Superior temporal gyrus (tissue), 1 donor: ENCODE data around the gene CREM.
A peak's percentile ranks its signal among the peaks of the same experiment; 100 is the strongest.

Experiments
- DNase-seq: peaks from one replicate; pipeline ENCODE4 v3.0.0-alpha.2; 2016; ENCODE audit errors: extremely low spot score

Gene CREM

GRCh38 chr10:35219891-35220890, 93.5 kb downstream of the CREM start:
- DNase-seq = no peak

GRCh38 chr10:35223016-35223415, 96.4 kb downstream of the CREM start:
- no peak for DNase-seq

GRCh38 chr10:35224045-35224740, 97.5 kb downstream of the CREM start:
- no peak for DNase-seq

GRCh38 chr10:35225204-35225603, 98.6 kb downstream of the CREM start:
- no peak for DNase-seq

- DNase-seq = no peak
Observed at GRCh38 chr10:35226507-35226906, 99.9 kb downstream of the CREM start.

- DNase-seq = no peak
Observed at GRCh38 chr10:35228058-35228457, 101.4 kb downstream of the CREM start.

- no peak for DNase-seq
Observed at GRCh38 chr10:35231646-35232045, 105.0 kb downstream of the CREM start.

- peak; percentile 32 for DNase-seq
Observed at GRCh38 chr10:35232527-35232926, 105.9 kb downstream of the CREM start.

GRCh38 chr10:35234073-35234472, 107.4 kb downstream of the CREM start:
- no peak for DNase-seq

GRCh38 chr10:35236739-35237138, 110.1 kb downstream of the CREM start:
- no peak for DNase-seq

GRCh38 chr10:35237766-35238512, 111.3 kb downstream of the CREM start:
- DNase-seq = no peak

- no peak for DNase-seq
Observed at GRCh38 chr10:35244549-35244948, 117.9 kb downstream of the CREM start.

GRCh38 chr10:35246770-35247343, 120.2 kb downstream of the CREM start:
- no peak for DNase-seq

GRCh38 chr10:35251373-35252100, 124.9 kb downstream of the CREM start:
- no peak for DNase-seq

- no peak for DNase-seq
Observed at GRCh38 chr10:35257057-35257983, 130.7 kb downstream of the CREM start.

GRCh38 chr10:35259769-35260397, 133.2 kb downstream of the CREM start:
- DNase-seq = no peak

- DNase-seq = no peak
Observed at GRCh38 chr10:35262436-35262835, 135.8 kb downstream of the CREM start.
